GM10266 (cell line): Measurements from ENCODE around the gene COX10.
"Not testable (repeated sequence)": the region's sequence is repeated elsewhere in the genome, so short reads cannot be mapped to it uniquely, and the experiment has no call there.

ENCODE experiments used
- DNase-seq: peaks from one replicate; pipeline ENCODE4 v3.0.0; 2012; ENCODE audit errors: extremely low spot score
- TF ChIP-seq, protein P1 (sequence below): IDR thresholded peaks from 2 replicates; pipeline ENCODE4 v1.5.1; 2012; ENCODE audit warnings: mild to moderate bottlenecking, low read depth; ENCODE audit not compliant: control insufficient read depth, insufficient read depth; ENCODE audit errors: missing control alignments

COX10 gene

DNA sequence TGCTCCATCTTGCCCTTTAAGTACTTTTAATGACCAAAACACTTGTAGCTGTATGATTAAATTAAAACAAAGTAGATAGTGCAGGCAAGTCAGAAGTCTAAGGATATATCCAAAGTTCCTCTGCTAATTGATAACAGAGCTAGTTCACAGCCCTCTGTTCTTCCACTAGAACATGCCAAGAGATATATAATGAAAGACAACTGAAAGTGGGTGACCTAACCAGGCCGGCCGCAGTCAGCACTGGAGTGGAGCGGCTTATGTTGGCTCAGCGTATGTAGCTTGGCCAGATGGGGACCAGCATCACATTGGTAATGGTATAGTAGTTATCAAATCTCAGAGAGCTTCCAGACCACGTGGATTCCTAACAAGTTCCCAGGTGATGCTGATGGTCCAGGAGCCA is 115.2 kb downstream of the COX10 start:
- DNase-seq = not testable (repeated sequence)

- not testable (repeated sequence) for DNase-seq
These were observed 117.1 kb downstream of the COX10 start for GRCh38 chr17:14186443-14186842.

DNA sequence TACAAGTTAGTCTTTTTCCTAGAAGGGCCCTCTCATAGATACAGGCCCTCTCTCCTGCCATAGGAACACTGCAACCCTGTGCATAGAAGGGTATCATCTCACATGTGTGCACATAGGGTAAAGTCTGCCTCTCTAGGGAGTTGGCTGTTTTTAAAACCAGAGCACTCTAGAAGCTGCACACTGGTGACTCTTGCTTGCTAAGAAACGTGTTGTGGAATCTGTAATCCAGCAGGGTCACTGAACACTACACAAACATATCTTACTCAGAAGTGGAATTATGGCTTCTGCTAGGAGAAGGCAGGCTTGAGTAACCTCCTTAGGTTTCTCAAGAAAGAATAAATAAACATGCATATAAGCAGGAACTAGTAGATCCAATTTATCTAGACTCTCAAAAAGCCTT is 121.5 kb downstream of the COX10 start:
- DNase-seq = not testable (repeated sequence)

DNA sequence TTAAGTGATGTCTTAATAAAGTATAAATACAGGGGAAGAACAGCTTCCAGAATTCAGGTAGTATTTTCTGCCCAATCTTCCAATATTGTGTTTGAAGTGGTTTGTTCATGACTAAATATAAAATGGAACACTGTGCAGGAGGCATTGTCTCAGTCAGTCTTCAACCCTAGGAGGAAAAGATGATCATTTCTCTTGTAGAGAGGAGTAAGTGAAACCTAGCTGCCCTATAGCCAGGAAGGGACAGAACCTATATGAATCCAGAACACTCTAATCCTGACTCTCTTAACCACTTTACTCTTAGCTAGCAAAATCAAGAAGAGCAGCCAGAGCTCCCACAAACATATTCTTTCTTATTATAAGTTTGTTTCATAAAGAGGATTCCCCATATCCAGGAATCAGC is 122.2 kb downstream of the COX10 start:
- not testable (repeated sequence) for DNase-seq

- not testable (repeated sequence) for DNase-seq
These were observed 122.7 kb downstream of the COX10 start for GRCh38 chr17:14192039-14192438.

DNA sequence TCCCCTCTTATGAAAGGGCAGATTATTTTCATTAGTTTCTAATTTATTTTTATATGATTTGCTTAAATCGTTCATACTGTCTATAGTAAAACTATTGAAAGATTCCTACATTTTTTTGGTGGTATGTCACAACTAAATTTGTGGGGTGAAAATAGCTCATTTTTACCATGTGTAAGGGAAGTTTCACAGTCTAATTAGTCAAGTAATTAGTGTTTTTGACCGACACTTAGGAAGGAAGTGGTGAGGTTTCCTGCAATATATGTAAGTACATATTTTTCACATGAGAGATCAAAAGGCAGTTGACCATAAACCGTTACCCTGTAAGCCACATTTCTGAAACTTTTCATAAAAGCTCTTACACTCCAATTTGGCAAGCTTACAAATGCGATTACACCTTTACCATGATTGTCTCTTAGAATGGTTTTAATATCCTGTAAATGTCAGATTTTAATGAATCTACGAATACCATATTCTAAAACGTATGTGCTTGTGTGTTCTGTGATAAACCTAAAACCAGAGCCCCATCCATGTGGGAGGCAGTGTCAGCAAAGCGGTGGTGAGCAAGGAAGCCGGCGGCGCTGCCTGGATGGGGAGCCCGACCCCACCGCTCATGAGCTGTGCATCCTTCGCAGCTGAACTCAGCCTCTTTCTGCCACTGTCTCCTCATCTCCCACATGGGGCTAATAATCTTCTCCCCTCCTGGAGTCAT is 123.5 kb downstream of the COX10 start:
- DNase-seq = not testable (repeated sequence)

GRCh38 chr17:14196377-14196997 is 127.2 kb downstream of the COX10 start:
- TF ChIP-seq, protein P1, sequence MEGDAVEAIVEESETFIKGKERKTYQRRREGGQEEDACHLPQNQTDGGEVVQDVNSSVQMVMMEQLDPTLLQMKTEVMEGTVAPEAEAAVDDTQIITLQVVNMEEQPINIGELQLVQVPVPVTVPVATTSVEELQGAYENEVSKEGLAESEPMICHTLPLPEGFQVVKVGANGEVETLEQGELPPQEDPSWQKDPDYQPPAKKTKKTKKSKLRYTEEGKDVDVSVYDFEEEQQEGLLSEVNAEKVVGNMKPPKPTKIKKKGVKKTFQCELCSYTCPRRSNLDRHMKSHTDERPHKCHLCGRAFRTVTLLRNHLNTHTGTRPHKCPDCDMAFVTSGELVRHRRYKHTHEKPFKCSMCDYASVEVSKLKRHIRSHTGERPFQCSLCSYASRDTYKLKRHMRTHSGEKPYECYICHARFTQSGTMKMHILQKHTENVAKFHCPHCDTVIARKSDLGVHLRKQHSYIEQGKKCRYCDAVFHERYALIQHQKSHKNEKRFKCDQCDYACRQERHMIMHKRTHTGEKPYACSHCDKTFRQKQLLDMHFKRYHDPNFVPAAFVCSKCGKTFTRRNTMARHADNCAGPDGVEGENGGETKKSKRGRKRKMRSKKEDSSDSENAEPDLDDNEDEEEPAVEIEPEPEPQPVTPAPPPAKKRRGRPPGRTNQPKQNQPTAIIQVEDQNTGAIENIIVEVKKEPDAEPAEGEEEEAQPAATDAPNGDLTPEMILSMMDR = no peak
- DNase-seq = no peak

DNA sequence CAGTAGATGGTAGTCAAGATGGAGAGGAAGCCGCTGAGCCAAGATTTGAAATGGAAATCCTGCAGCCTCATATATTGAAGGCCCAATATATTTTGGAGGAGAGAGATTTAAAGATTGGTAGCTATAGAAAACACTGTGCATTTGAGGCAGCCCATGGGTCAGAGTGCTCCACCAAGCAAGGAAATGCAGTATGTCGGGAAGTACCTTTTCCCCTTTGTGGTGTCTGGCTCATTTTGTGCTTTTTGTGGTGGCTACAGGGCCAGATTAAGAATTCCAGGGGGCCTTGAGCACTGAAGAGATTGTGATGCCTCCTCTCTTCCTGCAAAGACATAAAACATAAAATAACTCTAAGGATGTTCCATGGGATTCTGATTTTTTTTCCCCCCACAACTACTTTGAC is 127.8 kb downstream of the COX10 start:
- no peak for DNase-seq
- TF ChIP-seq, protein P1 = no peak

GRCh38 chr17:14197586-14197985 is 128.3 kb downstream of the COX10 start:
- TF ChIP-seq, protein P1 = no peak
- no peak for DNase-seq

DNA sequence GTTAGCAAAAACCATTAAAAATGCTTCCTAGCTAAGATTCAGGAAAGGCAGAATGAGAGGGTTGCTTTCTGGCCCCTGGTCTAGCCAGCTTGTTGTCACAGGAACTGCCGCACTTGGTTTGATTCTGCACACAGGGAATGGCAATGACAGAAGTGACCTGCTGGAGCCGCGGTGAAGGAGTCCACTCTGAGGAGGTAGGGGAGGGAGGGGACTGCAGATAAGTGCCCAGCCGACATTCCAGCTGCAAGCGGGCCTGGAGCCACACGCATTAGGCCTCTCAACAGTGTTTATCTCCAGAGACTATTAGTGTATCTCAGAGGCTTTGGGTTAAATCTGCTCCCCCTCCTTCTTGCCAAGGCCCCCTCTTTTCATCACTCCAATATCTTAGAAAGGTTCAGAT is 128.7 kb downstream of the COX10 start:
- no peak for DNase-seq

More for the DNA sequence above, 128.7 kb downstream of the COX10 start:
- TF ChIP-seq, protein P1 = no peak
